KMS-11 (cell line): ENCODE measurements around the gene IFITM1.
"Not testable (repeated sequence)": the region's sequence is repeated elsewhere in the genome, so short reads cannot be mapped to it uniquely, and the experiment has no call there.

ENCODE experiments used
- H2AFZ ChIP-seq: fragments of 200-600 bp; sonication (generic); 2 replicates; pipeline ENCODE4 v1.6.1; 2016; ENCODE audit warnings: antibody characterized with exemption, mixed run types, low read depth
- H3K27ac ChIP-seq: fragments of 200-600 bp; sonication (generic); 2 replicates; pipeline ENCODE4 v1.6.1; 2016; ENCODE audit warnings: mild to moderate bottlenecking, mixed run types
- H3K27me3 ChIP-seq: fragments of 200-600 bp; sonication (generic); 2 replicates; pipeline ENCODE4 v1.6.1; 2017; ENCODE audit warnings: mild to moderate bottlenecking, low read depth, mixed run types, moderate library complexity; ENCODE audit not compliant: insufficient read depth
- H3K36me3 ChIP-seq: fragments of 200-600 bp; sonication (generic); 2 replicates; pipeline ENCODE4 v1.6.1; 2017; ENCODE audit warnings: mild to moderate bottlenecking, mixed run types; ENCODE audit not compliant: insufficient read depth
- H3K4me1 ChIP-seq: fragments of 200-600 bp; sonication (generic); 2 replicates; pipeline ENCODE4 v1.6.1; 2016; ENCODE audit warnings: mild to moderate bottlenecking, low read depth, mixed run types; ENCODE audit not compliant: poor library complexity, severe bottlenecking
- H3K4me2 ChIP-seq: fragments of 200-600 bp; sonication (generic); 2 replicates; pipeline ENCODE4 v1.7.0; 2016; ENCODE audit warnings: mild to moderate bottlenecking, mixed run types
- H3K4me3 ChIP-seq: fragments of 200-600 bp; sonication (generic); IDR thresholded peaks from 2 replicates; pipeline ENCODE4 v1.6.1; 2017; ENCODE audit warnings: low read depth, low read length, mixed read lengths; ENCODE audit not compliant: insufficient read depth
- H3K79me2 ChIP-seq: fragments of 200-600 bp; sonication (generic); 2 replicates; pipeline ENCODE4 v1.6.1; 2016; ENCODE audit warnings: low read depth, mixed run types; ENCODE audit not compliant: insufficient read depth
- H3K9ac ChIP-seq: fragments of 200-600 bp; sonication (generic); 2 replicates; pipeline ENCODE4 v1.6.1; 2016; ENCODE audit warnings: mild to moderate bottlenecking, mixed run types
- H4K20me1 ChIP-seq: fragments of 200-600 bp; sonication (generic); 2 replicates; pipeline ENCODE4 v1.6.1; 2016; ENCODE audit warnings: mild to moderate bottlenecking, mixed run types; ENCODE audit not compliant: insufficient read depth
- TF ChIP-seq, protein P1 (sequence below): fragments of 200-600 bp; sonication (generic); conservative IDR thresholded peaks from 2 replicates; pipeline ENCODE4 v1.6.1; 2017; ENCODE audit warnings: low read depth, mild to moderate bottlenecking, antibody characterized with exemption, low read length, moderate library complexity, mixed read lengths

The IFITM1 gene

GRCh38 chr11:359181-359714 is 45.4 kb downstream of the IFITM1 start:
- Histone ChIP-seq H3K27ac (no peak overlapping the region), H3K4me2 (no peak overlapping the region), H3K4me3 (no peak overlapping the region), H4K20me1 (no peaks in the 10 kb centered on the region), H3K9ac (no peak overlapping the region), H3K27me3 (peaks cover 57% of the 10 kb centered on the region), H3K4me1 (no peaks in the 10 kb centered on the region), H2AFZ (no peak overlapping the region), H3K79me2 (no peaks in the 10 kb centered on the region), H3K36me3 (no peaks in the 10 kb centered on the region)
- TF ChIP-seq, protein P1, sequence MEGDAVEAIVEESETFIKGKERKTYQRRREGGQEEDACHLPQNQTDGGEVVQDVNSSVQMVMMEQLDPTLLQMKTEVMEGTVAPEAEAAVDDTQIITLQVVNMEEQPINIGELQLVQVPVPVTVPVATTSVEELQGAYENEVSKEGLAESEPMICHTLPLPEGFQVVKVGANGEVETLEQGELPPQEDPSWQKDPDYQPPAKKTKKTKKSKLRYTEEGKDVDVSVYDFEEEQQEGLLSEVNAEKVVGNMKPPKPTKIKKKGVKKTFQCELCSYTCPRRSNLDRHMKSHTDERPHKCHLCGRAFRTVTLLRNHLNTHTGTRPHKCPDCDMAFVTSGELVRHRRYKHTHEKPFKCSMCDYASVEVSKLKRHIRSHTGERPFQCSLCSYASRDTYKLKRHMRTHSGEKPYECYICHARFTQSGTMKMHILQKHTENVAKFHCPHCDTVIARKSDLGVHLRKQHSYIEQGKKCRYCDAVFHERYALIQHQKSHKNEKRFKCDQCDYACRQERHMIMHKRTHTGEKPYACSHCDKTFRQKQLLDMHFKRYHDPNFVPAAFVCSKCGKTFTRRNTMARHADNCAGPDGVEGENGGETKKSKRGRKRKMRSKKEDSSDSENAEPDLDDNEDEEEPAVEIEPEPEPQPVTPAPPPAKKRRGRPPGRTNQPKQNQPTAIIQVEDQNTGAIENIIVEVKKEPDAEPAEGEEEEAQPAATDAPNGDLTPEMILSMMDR = no peak

GRCh38 chr11:360326-361280 is 46.8 kb downstream of the IFITM1 start:
- Histone ChIP-seq H3K27ac (no peak overlapping the region), H3K36me3 (no peaks in the 10 kb centered on the region), H3K4me3 (no peak overlapping the region), H3K4me1 (no peaks in the 10 kb centered on the region), H4K20me1 (no peaks in the 10 kb centered on the region), H2AFZ (no peak overlapping the region), H3K27me3 (peaks cover 60% of the 10 kb centered on the region), H3K4me2 (no peak overlapping the region), H3K79me2 (no peaks in the 10 kb centered on the region), H3K9ac (no peak overlapping the region)
- TF ChIP-seq, protein P1 = no peak

DNA sequence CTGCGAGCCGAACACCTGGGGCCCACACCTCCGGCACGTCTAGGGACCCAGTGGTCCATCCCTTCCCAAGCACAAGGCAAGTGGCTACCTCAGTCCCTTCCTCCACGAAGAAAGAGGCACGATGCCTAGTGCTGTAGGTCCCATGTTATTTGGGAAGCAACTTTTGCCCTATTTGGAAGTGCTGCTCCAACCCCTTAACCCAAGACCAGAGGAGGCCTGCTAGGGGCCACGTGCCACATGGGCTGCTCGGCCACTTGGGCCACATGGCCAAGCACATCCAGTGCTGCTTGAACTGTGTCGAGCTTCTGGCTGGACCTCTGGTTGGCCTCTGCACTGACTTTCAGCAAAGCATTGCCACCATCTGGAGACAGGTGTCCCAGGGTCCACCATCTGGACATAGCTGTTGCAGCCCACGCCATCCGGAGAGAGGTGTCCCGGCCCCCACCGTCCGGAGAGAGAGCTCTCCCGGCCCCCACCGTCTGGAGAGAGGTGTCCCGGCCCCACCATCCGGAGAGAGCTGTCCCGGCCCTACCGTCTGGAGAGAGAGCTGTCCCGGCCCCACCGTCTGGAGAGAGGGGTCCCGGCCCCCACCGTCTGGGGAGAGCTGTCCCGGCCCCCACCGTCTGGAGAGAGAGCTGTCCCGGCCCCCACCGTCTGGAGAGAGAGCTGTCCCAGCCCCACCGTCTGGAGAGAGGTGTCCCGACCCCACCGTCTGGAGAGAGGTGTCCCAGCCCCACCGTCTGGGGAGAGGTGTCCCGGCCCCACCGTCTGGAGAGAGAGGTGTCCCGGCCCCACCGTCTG is 49.0 kb downstream of the IFITM1 start:
- TF ChIP-seq, protein P1 = no peak

DNA sequence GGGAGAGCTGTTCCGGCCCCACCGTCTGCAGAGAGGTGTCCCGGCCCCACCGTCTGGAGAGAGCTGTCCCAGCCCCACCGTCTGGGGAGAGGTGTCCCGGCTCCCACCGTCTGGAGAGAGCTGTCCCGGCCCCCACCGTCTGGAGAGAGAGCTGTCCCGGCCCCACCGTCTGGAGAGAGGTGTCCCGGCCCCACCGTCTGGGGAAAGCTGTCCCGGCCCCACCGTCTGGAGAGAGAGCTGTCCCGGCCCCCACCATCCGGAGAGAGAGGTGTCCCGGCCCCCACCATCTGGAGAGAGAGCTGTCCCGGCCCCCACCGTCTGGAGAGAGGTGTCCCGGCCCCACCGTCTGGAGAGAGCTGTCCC is 49.6 kb downstream of the IFITM1 start:
- H2AFZ ChIP-seq, H3K4me2 ChIP-seq, H3K4me1 ChIP-seq, H3K36me3 ChIP-seq, H3K79me2 ChIP-seq, H4K20me1 ChIP-seq, H3K27ac ChIP-seq, H3K4me3 ChIP-seq, H3K9ac ChIP-seq: not testable (repeated sequence)
- peaks cover 82% of the 10 kb centered on the region for H3K27me3 ChIP-seq

More for the DNA sequence above, 49.0 kb downstream of the IFITM1 start:
- Histone ChIP-seq H3K27ac (no peak overlapping the region), H3K79me2 (no peaks in the 10 kb centered on the region), H3K9ac (no peak overlapping the region), H2AFZ (no peak overlapping the region), H3K4me3 (no peak overlapping the region), H3K27me3 (peaks cover 77% of the 10 kb centered on the region), H3K4me1 (no peaks in the 10 kb centered on the region), H4K20me1 (no peaks in the 10 kb centered on the region), H3K36me3 (no peaks in the 10 kb centered on the region), H3K4me2 (no peak overlapping the region)
